HG03575 (cell line): ENCODE results near the gene TP53I13.

ENCODE experiments used
- ATAC-seq: cut with Tn5 transposase; IDR thresholded peaks from one replicate; pipeline ENCODE4 v1.9.1; 2021; ENCODE audit not compliant: unreplicated experiment, insufficient number of reproducible peaks, low FRiP score; ENCODE audit errors: extremely low read depth

TP53I13 gene

GRCh38 chr17:29590411-29591145 is 22.1 kb downstream of the TP53I13 start:
- ATAC-seq = no peak

- no peak for ATAC-seq
These were observed 22.7 kb downstream of the TP53I13 start for GRCh38 chr17:29591146-29591736.

GRCh38 chr17:29591737-29592608 is 23.5 kb downstream of the TP53I13 start:
- no peak for ATAC-seq

- no peak for ATAC-seq
These were observed 24.5 kb downstream of the TP53I13 start, which contains the start of gene ANKRD13B for GRCh38 chr17:29592850-29593551. Gene ANKRD13B (plus strand): TSS chr17:29593132. CDS start chr17:29593622, 490 bp downstream.

- no peak for ATAC-seq
These were observed 25.4 kb downstream of the TP53I13 start for GRCh38 chr17:29593591-29594518.

- no peak for ATAC-seq
These were observed 26.1 kb downstream of the TP53I13 start for GRCh38 chr17:29594519-29595090.

GRCh38 chr17:29595107-29595942 is 26.8 kb downstream of the TP53I13 start:
- no peak for ATAC-seq

GRCh38 chr17:29595943-29596774 is 27.7 kb downstream of the TP53I13 start:
- no peak for ATAC-seq

- ATAC-seq = no peak
These were observed 28.3 kb downstream of the TP53I13 start for GRCh38 chr17:29596811-29597210.

- ATAC-seq = no peak
These were observed 29.1 kb downstream of the TP53I13 start for GRCh38 chr17:29597361-29598172.

- ATAC-seq = no peak
These were observed 34.7 kb downstream of the TP53I13 start for GRCh38 chr17:29603109-29603674.

- no peak for ATAC-seq
These were observed 39.2 kb downstream of the TP53I13 start for GRCh38 chr17:29607557-29608195.

- no peak for ATAC-seq
These were observed 40.5 kb downstream of the TP53I13 start for GRCh38 chr17:29608986-29609385.

GRCh38 chr17:29610395-29610794 is 41.9 kb downstream of the TP53I13 start:
- ATAC-seq = no peak
